H9 (cell line): Measurements from ENCODE around the gene TBC1D4. TPM values are rescaled to one million over a fixed set of nuclear protein-coding genes. Genes with fewer than 3 reads are reported as not detected.

ENCODE experiments used
- DNase-seq: peaks from one replicate; pipeline ENCODE4 v3.0.0-alpha.2; 2017
- H2AFZ ChIP-seq: one replicate; pipeline ENCODE4 v1.6.1; 2013; ENCODE audit warnings: mild to moderate bottlenecking, low read length, control low read depth, moderate library complexity
- H2AK5ac ChIP-seq: 2 replicates; pipeline ENCODE4 v1.6.1; 2013; ENCODE audit warnings: low read length, control low read depth, mixed read lengths; ENCODE audit not compliant: insufficient read length
- H2BK120ac ChIP-seq: one replicate; pipeline ENCODE4 v1.6.1; 2013; ENCODE audit warnings: low read depth, mild to moderate bottlenecking, low read length, control low read depth, inconsistent platforms; ENCODE audit not compliant: poor library complexity, severe bottlenecking
- H2BK12ac ChIP-seq: 2 replicates; pipeline ENCODE4 v1.6.1; 2013; ENCODE audit warnings: low read length, control low read depth, mixed read lengths, low read depth; ENCODE audit not compliant: insufficient read length
- H2BK15ac ChIP-seq: 2 replicates; pipeline ENCODE4 v1.6.1; 2013; ENCODE audit warnings: low read depth, low read length, control low read depth
- H2BK20ac ChIP-seq: one replicate; pipeline ENCODE4 v1.6.1; 2013; ENCODE audit warnings: low read depth, mild to moderate bottlenecking, low read length, control low read depth, inconsistent platforms; ENCODE audit not compliant: poor library complexity, severe bottlenecking
- H2BK5ac ChIP-seq: 2 replicates; pipeline ENCODE4 v1.6.1; 2013; ENCODE audit warnings: low read length, control low read depth, mixed read lengths; ENCODE audit not compliant: insufficient read length
- H3K14ac ChIP-seq: 2 replicates; pipeline ENCODE4 v1.6.1; 2013; ENCODE audit warnings: low read length, control low read depth; ENCODE audit not compliant: insufficient read depth
- H3K18ac ChIP-seq: 2 replicates; pipeline ENCODE4 v1.6.1; 2013; ENCODE audit warnings: low read depth, mild to moderate bottlenecking, mixed read lengths, low read length, control low read depth; ENCODE audit not compliant: insufficient read length
- H3K23ac ChIP-seq: 2 replicates; pipeline ENCODE4 v1.6.1; 2013; ENCODE audit warnings: low read length, control low read depth, mixed read lengths, low read depth; ENCODE audit not compliant: insufficient read length
- H3K23me2 ChIP-seq: 2 replicates; pipeline ENCODE4 v1.6.1; 2013; ENCODE audit warnings: low read depth, mild to moderate bottlenecking, mixed read lengths, low read length, control low read depth; ENCODE audit not compliant: insufficient read length, poor library complexity, severe bottlenecking
- H3K27ac ChIP-seq: 2 replicates; pipeline ENCODE4 v1.5.1; 2013; ENCODE audit warnings: low read length, control low read depth, mixed read lengths, low read depth; ENCODE audit not compliant: insufficient read length
- H3K27me3 ChIP-seq: 2 replicates; pipeline ENCODE4 v1.6.1; 2013; ENCODE audit warnings: low read length, control low read depth, inconsistent platforms; ENCODE audit not compliant: insufficient read depth
- H3K4ac ChIP-seq: 2 replicates; pipeline ENCODE4 v1.6.1; 2013; ENCODE audit warnings: low read depth, mild to moderate bottlenecking, control low read depth, inconsistent platforms, low read length, moderate library complexity
- H3K4me1 ChIP-seq: 2 replicates; pipeline ENCODE4 v1.6.1; 2013; ENCODE audit warnings: low read length, control low read depth, inconsistent platforms; ENCODE audit not compliant: insufficient read depth
- H3K4me2 ChIP-seq: 2 replicates; pipeline ENCODE4 v1.6.1; 2013; ENCODE audit warnings: low read length, control low read depth, mixed read lengths; ENCODE audit not compliant: insufficient read length, insufficient read depth
- H3K56ac ChIP-seq: 2 replicates; pipeline ENCODE4 v1.6.1; 2013; ENCODE audit warnings: low read depth, mild to moderate bottlenecking, mixed read lengths, low read length, control low read depth; ENCODE audit not compliant: insufficient read length
- H3K79me1 ChIP-seq: 2 replicates; pipeline ENCODE4 v1.6.1; 2013; ENCODE audit warnings: low read depth, mild to moderate bottlenecking, moderate library complexity, low read length, control low read depth, inconsistent platforms; ENCODE audit not compliant: insufficient read depth, poor library complexity, severe bottlenecking
- H3K79me2 ChIP-seq: 2 replicates; pipeline ENCODE4 v1.6.1; 2013; ENCODE audit warnings: low read length, control low read depth, inconsistent platforms; ENCODE audit not compliant: insufficient read depth
- H3K9ac ChIP-seq: 2 replicates; pipeline ENCODE4 v1.6.1; 2013; ENCODE audit warnings: low read length, control low read depth, mixed read lengths; ENCODE audit not compliant: insufficient read length; ENCODE audit errors: extremely low read depth
- H3K9me3 ChIP-seq: one replicate; pipeline ENCODE4 v1.6.1; 2013; ENCODE audit warnings: low read depth, low read length, inconsistent platforms; ENCODE audit not compliant: control insufficient read depth
- H3T11ph ChIP-seq: one replicate; pipeline ENCODE4 v1.6.1; 2013; ENCODE audit warnings: mild to moderate bottlenecking, low read length, control low read depth, inconsistent platforms
- H4K20me1 ChIP-seq: one replicate; pipeline ENCODE4 v1.6.1; 2013; ENCODE audit not compliant: control insufficient read depth, insufficient read length, insufficient read depth
- H4K5ac ChIP-seq: 2 replicates; pipeline ENCODE4 v1.6.1; 2013; ENCODE audit warnings: low read depth, mild to moderate bottlenecking, mixed read lengths, low read length, control low read depth; ENCODE audit not compliant: insufficient read length
- H4K8ac ChIP-seq: replicated peaks from 2 replicates; pipeline ENCODE4 v1.6.1; 2013; ENCODE audit warnings: low read length, control low read depth, mixed read lengths, low read depth; ENCODE audit not compliant: insufficient read length
- H4K91ac ChIP-seq: 2 replicates; pipeline ENCODE4 v1.6.1; 2013; ENCODE audit warnings: low read depth, mild to moderate bottlenecking, moderate library complexity, mixed read lengths, low read length, control low read depth; ENCODE audit not compliant: insufficient read length
- H3K27ac Mint-ChIP-seq, 3 experiments: 2 replicates in 2 of 3; 3 replicates in 1 of 3; pipeline ENCODE4 v1.8.0; 2020 to 2021; ENCODE audit warnings: mixed read lengths in 3 of 3, mild to moderate bottlenecking in 1 of 3, moderate library complexity in 1 of 3
- H3K27me3 Mint-ChIP-seq: 2 replicates; pipeline ENCODE4 v1.8.0; 2021; ENCODE audit warnings: low read depth, mild to moderate bottlenecking, moderate library complexity, mixed read lengths
- H3K36me3 Mint-ChIP-seq, 3 experiments: 2 replicates in 2 of 3; 3 replicates in 1 of 3; pipeline ENCODE4 v1.8.0; 2020 to 2021; ENCODE audit warnings: low read depth in 3 of 3, mixed read lengths in 3 of 3; ENCODE audit not compliant: insufficient read depth in 1 of 3
- H3K4me1 Mint-ChIP-seq, 2 experiments: 2 replicates each; pipeline ENCODE4 v1.8.0; 2020; ENCODE audit warnings: mixed read lengths in 2 of 2
- H3K4me3 Mint-ChIP-seq, 2 experiments: 2 replicates in 1 of 2; 3 replicates in 1 of 2; pipeline ENCODE4 v1.8.0; 2020 to 2021; ENCODE audit warnings: mild to moderate bottlenecking in 2 of 2, mixed read lengths in 2 of 2, moderate library complexity in 1 of 2
- H3K9me3 Mint-ChIP-seq, 2 experiments: 2 replicates in 1 of 2; 3 replicates in 1 of 2; pipeline ENCODE4 v1.8.0; 2020; ENCODE audit warnings: mild to moderate bottlenecking in 2 of 2, mixed read lengths in 2 of 2, moderate library complexity in 1 of 2
- WGBS: extraction: QIAGEN DNeasy Blood & Tissue Kit; methylation state at CpG from one replicate; pipeline ENCODE4 v1.1.7; 2013; ENCODE audit warnings: missing lambda C conversion rate, low lambda C conversion rate, mixed read lengths; ENCODE audit not compliant: insufficient read length; ENCODE audit errors: extremely low coverage; 5-methylcytosine and 5-hydroxymethylcytosine counted together
- total RNA-seq: library from RNA; stranded (reverse); gene quantifications from 2 replicates; pipeline ENCODE4 v1.2.1, GENCODE V29; 2021
- TF ChIP-seq, protein P1 (sequence below): fragments of 200-600 bp; sonication (generic); conservative IDR thresholded peaks from 3 replicates; pipeline ENCODE4 v1.8.0; 2021; ENCODE audit warnings: antibody characterized with exemption, mild to moderate bottlenecking

The TBC1D4 gene
- total RNA-seq, 1 experiment from 2014 or later, result 10.5 TPM

DNA sequence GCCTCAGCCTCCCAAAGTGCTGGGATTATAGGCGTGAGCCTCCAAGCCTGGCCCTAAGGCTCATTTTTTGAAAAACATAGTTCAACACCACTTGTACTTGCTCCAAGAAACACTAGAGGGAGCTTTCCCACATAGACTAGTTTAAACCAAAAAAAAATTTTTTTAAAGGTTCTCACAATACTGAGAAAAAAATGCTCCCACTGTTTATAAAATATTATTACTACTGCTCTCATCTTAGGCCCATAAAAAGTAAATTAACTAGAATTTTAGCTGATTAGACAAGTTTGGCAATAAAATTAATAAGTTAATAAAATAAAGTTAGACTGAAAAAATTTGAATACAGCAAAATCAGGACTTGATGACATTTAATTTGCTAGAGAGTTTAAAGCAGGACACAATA, 109.5 kb downstream of the TBC1D4 start:
- H3K4me1 Mint-ChIP-seq, result peaks cover 0 to 10% of the 10 kb centered on the region in 2 experiments; a peak in 2 of 4 replicates
- no peak overlapping the region for H3K27ac ChIP-seq
- no CpG with 5 or more reads among the region's 1 CpG for WGBS

More for the DNA sequence above, 109.5 kb downstream of the TBC1D4 start:
- Mint-ChIP-seq H3K27me3 (no peaks in the 10 kb centered on the region), H3K9me3 (no peaks in the 10 kb centered on the region), H3K4me3 (no peak overlapping the region), H3K27ac (no peak overlapping the region), H3K36me3 (no peaks in the 10 kb centered on the region)
- Histone ChIP-seq H2AFZ (no peak overlapping the region), H3K4me1 (peaks cover 2% of the 10 kb centered on the region; the same call in 1 of the 2 replicates), H3K79me2 (0 out of 2 replicates have a peak, but pooled peaks cover 1% of the 10 kb centered on the region), H2BK120ac (no peak overlapping the region), H3K18ac (no peak overlapping the region), H4K8ac (no peak overlapping the region), H3K4ac (no peak overlapping the region), H4K5ac (no peak overlapping the region), H3K23ac (no peak overlapping the region), H2BK15ac (no peak overlapping the region), H3K79me1 (peaks cover 2% of the 10 kb centered on the region), H3K4me2 (no peak overlapping the region), H3K14ac (no peak overlapping the region), H3T11ph (no peak overlapping the region), H3K9ac (no peak overlapping the region), H3K9me3 (no peaks in the 10 kb centered on the region), H4K91ac (no peak overlapping the region), H2BK12ac (no peak overlapping the region), H4K20me1 (no peaks in the 10 kb centered on the region), H3K56ac (no peak overlapping the region), H3K27me3 (no peaks in the 10 kb centered on the region), H2BK20ac (no peak overlapping the region), H2AK5ac (no peak overlapping the region), H3K23me2 (no peaks in the 10 kb centered on the region), H2BK5ac (no peak overlapping the region)
- no peak for DNase-seq
- TF ChIP-seq, protein P1, sequence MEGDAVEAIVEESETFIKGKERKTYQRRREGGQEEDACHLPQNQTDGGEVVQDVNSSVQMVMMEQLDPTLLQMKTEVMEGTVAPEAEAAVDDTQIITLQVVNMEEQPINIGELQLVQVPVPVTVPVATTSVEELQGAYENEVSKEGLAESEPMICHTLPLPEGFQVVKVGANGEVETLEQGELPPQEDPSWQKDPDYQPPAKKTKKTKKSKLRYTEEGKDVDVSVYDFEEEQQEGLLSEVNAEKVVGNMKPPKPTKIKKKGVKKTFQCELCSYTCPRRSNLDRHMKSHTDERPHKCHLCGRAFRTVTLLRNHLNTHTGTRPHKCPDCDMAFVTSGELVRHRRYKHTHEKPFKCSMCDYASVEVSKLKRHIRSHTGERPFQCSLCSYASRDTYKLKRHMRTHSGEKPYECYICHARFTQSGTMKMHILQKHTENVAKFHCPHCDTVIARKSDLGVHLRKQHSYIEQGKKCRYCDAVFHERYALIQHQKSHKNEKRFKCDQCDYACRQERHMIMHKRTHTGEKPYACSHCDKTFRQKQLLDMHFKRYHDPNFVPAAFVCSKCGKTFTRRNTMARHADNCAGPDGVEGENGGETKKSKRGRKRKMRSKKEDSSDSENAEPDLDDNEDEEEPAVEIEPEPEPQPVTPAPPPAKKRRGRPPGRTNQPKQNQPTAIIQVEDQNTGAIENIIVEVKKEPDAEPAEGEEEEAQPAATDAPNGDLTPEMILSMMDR, result peak; percentile 80
